HG02885 (cell line): Measurements from ENCODE around the gene PITPNB.

Experiments
- ATAC-seq: cut with Tn5 transposase; IDR thresholded peaks from one replicate; pipeline ENCODE4 v1.9.1; 2021; ENCODE audit warnings: mild to moderate bottlenecking; ENCODE audit not compliant: unreplicated experiment, poor library complexity

Gene PITPNB

DNA sequence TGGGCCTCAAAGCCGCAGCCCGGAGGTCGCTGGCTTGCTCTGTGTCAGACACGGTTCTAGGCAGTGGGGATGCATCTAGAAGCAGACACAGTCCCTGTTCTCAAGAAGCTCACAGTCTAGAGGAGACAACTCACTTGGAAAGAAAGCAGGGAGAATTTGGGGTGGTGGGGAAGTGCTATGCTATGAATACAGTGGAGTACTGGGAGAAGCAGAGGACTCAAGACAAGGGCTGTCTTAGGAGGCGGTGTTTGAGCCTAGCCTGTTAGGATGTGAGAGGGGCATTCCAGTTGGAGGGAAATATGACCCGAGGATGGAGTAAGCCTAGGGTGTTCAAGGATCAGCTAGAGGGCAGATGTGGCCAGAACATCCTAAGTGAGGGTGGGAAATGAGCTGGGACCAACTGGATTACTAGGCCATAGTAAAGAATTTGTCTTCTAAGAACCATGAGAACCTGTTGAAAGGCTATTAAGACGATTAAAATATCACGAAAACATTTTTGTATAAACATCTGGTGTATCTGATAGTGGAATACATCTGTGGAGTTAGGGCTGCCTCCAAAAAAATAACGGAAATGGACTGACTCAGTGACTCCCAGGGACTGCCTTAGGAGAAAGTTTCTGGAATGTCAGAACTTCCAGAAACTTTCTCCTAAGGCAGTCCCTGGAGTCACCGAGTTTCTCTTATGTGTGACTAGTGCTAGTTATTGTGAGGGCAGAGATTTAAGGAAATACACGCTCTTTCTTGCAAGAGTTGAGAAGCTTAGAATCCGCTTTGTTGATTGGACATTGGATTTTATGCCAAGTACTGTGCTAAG is 1.1 kb upstream of the PITPNB start:
- ATAC-seq = peak; percentile 30

DNA sequence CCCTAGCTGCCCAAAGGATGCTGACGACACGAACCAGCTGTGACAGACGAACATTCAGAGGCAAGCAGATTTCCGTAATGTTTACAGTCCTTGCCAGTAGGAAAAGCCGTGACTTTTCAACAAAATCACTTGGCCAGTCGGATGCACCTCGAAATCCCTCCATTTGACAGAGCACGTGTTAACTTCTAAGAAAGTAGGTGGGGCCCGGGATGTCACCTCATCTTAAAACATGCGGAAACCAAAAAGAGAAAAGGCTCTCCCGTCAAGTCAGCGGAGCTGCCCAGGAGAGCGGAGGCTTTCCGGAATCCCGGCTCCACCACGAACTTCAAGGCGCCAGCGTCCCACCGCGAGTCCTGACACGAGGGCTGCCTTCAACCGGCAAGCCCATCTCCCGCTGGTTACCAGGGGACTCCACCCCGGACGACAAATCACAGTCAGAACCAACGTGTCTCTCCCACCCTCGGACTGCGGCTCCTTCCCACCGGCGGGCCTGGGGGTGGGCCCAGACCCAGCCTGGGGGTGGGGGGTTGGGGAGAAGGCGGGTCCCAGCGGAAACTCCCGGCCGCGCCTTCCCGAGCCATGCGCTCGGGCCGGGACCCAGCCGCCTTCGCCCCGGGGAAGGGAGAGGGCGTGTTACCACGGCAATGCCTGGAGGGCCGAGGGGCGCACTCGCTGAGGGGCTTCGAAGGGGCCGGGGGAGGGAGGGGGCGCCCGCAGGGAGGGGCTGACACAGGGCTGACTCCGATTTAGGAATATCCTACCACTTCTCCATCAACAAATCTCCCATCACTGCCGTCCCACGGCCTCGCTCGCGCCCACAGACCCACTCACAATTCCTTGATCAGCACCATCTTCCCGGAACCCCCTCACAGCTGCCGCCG is 475 bp downstream of the PITPNB start:
- ATAC-seq = peak; percentile 33

DNA sequence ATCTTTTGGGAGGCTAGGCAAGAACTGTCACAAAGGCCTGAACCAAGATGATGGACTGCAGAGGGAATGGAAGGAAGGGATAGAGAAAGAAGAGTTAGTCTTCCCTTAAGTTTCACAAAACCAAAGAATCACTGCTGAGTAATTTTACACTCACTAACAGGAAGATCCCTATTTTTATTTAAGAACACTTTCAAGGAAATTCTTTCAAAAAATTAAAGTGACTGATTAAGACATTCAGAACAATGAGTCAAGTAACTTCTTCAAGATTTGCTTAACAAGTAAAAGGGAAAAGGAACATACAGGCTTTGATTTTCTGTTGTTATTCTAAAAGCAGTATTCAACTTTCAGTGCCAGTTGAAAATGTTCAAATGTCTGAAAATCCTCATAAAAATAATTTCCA is 3.1 kb downstream of the PITPNB start:
- no peak for ATAC-seq

DNA sequence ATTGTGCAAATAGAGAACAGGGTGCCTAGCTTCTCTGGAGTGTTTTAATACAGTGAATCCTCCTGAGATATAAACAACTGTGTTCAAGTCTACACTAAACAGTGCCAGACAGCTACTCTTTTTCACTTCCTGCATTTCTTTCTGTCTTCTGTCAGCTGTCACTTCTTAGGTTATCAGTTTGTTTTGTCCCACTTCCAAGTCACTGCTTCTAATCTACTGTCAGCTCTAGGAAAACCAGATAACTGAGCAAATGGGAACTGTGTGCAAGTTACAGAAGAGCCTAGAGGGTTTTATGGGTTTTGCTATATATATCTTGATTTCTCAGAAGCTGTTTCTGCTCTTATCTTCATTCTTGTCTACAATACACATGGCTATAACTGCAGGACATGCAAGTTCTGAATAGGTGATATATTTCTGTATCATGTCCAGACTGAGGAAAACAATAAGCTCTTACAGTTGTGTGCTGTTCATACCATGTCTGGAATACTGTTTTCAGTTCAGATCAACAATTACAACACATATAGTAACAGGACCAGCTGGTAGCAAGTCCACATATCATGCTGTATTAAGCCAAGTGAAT is 5.8 kb downstream of the PITPNB start:
- ATAC-seq = no peak

DNA sequence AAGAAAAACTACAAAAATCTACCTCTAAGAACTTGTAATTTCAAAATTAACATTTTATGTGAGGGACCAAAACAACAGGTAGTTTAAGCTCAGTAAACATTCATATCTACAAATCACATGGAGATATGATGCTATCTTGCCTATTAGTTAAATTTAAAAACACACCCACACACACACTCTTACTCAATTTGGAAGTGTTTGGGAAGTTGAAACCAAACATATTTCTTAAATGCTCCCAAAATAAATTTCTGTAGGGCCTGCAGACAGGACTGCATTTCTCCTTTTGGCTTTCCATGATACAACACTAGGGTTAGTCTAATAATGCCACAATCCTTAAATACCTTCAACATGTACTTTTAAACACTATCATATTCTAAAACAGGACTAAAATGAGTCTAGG is 7.0 kb downstream of the PITPNB start:
- ATAC-seq = no peak

DNA sequence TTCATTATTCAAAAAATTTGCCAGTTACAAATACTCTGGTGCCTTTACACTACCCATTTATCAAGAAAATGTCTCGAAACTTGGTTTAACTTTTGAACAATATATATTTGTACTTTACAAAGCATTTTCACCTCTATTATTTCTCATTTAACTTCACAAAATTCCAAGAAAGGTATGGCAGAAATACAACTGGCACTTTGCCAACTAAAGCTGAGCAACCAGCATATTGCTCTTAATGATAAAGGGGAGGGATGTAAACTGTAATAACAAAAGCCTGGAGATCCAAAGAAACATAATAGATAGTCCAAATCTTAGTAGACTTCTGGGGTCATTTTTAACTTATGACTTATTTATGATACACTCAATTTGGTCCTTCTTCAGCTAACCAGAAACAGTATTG is 7.7 kb downstream of the PITPNB start:
- no peak for ATAC-seq

DNA sequence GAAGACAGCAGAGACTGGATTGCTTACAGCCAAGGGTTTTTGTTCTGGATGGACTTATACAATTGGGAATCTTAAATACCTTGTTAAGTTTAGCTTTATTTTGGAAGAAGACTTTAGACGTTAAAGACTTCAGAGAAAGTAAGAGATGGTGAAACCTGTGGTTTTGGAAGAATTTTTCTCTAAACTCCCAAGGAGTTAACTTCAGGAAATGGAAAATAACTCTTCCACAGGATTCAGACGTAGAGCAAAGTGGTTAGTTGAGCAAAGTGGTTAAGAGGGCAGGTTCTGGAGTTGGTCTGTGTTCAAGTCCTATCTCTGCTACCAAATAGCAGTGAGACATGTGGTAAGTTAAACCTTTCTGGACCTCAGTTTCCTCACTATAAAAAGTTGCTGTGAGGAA is 12.8 kb downstream of the PITPNB start:
- ATAC-seq = no peak

DNA sequence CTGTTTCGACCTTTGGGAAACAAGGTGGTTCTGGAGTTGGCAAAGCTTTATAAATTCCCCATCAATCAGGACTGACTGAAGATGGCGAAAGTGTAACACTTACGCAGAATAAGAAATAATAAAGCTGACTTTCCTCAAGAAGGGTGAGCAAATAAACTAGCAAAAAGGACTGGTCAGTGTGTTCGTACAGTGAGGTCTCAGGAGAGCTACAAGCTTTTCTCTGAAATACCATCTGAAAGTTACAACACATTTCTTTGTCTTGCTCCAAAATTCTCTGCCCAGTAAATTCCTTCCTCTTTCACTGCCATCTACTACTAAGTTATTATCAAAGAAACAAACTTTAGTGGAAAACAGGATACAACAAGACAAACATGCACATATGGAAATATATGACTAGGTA is 13.4 kb downstream of the PITPNB start:
- no peak for ATAC-seq

DNA sequence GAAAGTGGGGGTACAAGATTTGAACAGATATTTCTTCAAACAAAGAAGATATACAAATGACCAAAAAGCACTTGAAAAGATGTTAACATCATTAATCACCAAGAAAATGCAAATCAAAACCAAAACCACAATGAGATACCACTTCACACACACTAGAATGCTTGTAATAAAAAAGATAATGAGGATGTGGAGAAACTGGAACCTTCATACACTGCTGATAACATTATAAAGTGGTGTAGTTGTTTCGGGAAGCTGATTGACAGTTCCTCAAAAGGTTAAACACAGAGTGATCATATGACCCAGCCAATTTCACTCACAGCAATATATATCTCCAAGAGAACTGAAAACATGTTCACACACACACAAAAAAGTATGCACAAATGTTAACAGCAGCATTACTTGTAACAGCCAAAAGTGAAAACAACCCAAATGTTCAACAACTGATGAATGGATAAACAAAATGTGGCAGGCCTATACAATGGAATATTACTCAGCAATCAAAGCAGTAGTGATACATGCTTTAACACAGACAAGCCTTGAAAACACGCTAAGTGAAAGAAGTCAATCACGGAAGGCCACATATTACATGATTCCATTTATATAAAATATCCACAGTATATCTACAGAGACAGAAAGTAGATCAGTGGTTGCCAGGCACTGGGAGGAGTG is 15.1 kb downstream of the PITPNB start:
- no peak for ATAC-seq

DNA sequence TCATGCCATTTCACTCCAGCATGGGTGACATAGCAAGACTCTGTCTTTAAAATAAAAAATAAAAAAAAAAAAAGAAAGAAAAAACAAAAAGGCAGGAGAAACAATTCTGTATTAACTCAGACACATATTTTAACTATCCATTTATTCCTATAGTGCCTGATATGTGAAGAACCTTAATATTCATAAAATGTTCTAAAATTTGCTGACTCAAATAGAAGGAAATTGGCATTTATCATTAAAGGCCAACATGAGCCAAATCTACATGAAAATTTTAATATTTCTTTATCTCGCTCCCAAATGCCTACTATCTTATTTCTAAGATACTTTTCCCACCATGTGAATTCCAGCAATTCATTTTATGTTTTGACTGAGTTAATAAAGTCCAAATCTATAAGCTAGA is 18.9 kb downstream of the PITPNB start:
- ATAC-seq = no peak

DNA sequence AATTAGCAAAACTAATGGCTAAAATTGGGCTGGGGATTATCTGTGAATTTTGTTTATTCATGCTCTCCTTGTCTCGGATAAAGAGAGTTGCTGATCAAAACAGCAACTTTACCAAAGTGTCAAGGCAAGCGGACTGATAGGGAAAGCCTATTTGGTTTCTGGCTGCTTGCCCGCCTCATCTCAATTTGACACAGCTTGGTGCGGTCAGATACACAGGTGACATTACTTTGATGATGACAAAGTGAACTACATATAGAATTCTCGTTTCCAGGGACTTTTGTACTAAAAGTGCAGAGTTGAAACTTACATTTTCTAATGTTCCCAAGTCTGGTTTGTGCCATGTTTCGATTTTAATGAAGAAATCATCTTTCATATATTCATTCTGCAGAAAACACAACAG is 22.8 kb downstream of the PITPNB start:
- ATAC-seq = no peak

DNA sequence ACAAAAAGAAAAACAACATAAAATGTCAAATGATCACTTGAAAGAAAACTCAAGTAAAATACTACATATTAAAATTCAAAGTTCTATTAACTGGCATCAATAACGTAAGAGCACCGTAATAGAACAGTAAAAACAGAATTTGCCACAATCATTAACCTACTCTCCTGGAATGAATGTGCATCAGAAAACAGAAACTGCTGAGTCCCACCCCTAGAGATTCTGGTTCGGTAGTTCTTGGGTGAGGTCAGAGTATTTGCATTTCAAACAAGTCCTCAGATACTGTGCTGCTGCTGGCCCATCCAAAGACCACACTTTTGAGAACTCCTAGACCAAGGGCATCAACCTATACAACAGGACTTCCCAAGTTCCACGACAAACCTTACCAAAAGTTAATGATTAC is 23.5 kb downstream of the PITPNB start:
- ATAC-seq = peak; percentile 68

DNA sequence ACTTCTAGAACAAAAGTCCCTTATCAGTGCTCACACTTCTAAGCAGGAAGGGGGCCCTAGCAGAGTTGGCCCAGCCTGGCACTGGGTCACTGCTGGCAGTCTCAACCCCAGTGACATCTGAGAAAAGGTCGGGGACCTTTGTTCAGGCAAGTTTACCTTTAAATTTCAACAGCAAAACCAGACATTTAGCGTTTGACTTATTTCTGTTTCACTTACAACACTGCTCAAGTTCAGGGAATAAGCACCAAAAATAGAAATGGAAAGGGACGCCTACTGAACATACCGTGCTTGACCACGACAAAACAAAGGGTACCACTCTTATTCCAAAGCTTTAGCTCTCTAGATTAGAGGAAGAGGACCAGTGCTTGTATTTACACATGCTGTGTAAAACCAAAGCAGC is 26.2 kb downstream of the PITPNB start:
- ATAC-seq = no peak

DNA sequence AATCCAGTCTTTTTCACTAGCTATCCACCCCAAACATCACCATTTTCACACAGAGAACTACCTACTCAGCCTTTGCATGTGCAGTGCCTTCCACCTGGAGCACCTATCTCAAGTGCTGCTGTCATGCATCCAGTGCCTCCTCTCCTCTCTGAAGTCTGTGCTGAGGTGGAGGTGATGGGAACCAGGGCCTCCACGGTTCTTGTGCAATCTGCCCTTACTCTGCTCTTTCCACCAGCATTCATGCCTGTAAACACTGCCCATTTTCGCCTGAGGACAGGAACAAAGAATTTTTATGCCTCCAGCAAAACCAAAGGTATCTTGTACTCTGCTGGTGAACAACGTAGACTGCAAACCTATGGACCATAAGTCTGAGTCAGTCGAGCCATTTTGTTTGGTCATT is 27.0 kb downstream of the PITPNB start:
- ATAC-seq = no peak

DNA sequence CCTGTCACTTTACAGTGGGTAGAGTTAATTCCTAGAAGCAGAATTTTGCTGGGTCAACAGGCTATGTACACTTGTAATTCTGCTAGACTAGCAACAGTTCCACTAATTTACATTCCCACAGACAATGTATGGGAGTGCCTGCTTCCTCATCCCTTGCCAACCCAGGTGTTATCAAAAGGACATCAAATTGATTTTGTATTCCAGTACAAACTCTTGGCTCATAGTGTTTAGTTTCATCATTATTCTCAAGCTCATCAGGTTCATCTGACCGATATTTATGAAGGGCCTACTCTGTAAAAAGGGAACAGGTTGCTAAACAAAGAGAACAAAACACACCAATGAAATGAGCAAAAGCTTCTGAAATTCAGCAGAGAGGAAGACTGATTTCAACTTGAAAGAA is 30.7 kb downstream of the PITPNB start:
- ATAC-seq = no peak

DNA sequence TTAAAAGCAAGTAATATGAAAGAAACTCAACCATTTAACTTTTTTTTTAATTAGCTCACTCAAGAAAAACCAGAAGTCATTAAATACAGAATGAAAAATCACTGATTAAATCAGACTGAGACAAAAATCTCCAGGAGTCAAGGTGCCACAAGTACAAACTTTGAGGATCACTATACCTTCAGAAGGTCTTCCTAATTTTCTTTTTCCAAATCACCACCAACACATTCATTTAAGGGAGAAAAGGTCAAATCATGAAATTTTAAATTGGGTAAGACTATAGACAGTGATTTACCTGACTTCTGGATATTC is 32.3 kb downstream of the PITPNB start:
- no peak for ATAC-seq

DNA sequence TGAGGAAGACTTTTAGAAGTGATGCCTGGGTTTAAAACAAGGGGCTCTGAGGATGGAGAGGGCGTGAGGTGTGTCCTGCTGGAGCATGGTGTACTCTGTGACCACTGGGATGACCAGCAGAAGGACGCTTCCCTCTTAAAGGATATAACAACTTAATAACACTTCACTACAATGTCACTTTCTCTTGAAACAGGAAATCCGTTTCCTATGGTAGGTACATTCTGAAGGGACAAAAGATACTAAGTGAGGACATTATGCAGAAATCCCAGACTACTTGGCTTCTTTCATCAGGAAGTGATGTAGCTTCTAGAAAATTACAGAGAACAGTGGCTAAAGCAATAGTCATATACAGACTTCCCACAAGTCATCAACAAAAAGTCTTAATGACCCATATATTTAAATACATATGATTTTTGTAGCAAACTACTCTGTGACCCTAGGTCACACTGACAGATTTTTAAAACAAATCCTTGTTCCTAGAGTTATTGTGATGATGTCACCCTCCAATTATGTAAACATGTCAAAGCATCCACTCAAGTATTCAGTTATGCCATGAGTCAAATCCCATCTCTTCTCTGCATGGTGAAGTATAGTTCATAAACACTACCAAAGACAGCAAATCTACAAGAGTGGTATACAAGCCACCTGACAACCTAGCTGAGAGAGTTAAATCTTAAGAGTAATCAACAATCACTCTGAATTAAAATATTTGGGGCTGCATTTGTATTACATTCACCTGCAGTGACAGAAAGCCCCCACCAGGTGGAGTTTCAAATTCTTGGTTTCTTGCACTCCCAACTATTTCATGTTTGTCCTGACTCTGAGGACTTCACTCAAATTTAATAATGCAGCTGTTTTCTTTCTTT is 32.8 kb downstream of the PITPNB start:
- no peak for ATAC-seq

DNA sequence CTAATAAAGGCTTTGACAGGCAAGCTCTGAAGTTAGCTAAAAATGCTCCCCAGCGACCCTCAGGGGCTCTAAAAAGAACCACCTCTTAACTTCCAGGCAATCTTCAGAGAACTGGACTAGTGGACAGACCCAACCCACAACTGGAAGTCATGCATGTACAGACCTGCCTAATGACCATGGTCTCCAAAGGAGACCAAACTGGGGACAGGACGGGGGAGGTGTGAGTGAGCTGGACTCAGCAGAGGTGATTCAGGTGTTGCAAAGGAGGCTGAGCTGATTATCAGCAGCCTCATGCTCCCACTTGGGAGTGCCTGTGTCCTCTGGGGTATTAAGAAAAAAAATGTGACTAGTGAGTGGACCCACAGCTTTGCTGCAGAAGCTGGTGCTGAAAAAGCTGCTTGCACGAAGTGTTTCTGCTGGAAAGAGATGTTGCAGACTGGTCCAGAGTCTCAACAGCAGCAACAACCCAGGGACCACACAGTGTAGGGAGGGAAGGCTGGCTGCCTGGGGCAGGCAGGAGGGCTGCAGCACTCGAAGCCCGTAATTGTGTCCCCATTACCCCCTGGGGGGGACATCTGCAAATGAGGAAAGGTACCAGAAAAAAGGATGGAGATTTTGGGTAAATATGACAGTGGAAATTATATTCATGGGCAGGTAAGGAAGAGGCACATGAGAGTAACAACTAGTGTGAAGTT is 35.3 kb downstream of the PITPNB start:
- no peak for ATAC-seq

DNA sequence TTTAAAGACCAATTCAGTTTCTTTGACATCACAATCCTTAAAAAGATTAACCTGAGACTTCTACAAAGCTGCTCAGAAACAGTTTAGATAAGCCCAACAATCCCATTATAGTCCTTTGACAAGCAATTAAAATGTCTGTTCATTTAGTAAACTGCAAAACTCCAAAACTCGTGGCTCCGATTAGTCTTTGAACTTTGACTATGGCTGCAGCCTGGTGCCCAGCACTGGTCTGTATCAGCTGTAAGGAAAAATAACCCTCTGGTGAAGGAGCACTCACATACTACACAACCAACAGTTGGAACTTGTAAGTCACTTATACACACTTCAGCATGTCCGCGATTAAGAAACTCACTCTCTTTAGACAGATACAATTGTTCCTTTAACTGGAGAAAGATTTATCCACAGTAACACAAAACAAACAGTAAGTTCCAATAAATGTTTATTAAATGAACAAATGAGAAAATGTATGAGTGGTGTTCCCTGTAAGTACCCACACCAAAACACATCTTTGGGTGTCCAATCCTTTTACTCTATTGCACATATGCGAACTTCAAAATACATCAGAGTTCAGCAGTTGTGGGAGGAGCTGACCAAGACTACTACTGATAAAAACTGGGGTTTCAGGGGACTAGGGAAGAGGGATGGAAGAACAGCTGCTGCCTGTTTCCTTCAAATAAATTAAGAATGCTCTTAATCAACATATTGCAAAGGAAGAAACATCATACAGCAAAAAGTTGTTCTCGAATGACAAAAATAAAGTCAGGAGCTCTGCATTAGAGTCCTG is 36.4 kb downstream of the PITPNB start:
- ATAC-seq = no peak
